Activated naive CD4-positive, alpha-beta T cell treated with anti-CD3 and anti-CD28 coated beads for 36 hours (primary cell): Measurements from ENCODE around the gene UBASH3B. TPM values are rescaled to one million over a fixed set of nuclear protein-coding genes. Genes with fewer than 3 reads are reported as not detected.
A peak's percentile ranks its signal among the peaks of the same experiment; 100 is the strongest.

Source experiments
- CTCF ChIA-PET: fragments of 350-600 bp; sonication (Branson Sonifier 250); formaldehyde crosslinking; loops from one replicate; lab custom pipeline; 2021; ENCODE audit warnings: antibody characterized with exemption; lab: Charles Lee
- DNase-seq: peaks from one replicate; pipeline ENCODE4 v3.0.0-alpha.2; 2020
- H3K27ac Mint-ChIP-seq: one replicate; pipeline ENCODE4 v1.8.0; 2021; ENCODE audit warnings: mild to moderate bottlenecking, mixed read lengths
- H3K27me3 Mint-ChIP-seq: one replicate; pipeline ENCODE4 v1.8.0; 2021; ENCODE audit warnings: low read depth, mixed read lengths
- H3K36me3 Mint-ChIP-seq: one replicate; pipeline ENCODE4 v1.8.0; 2021; ENCODE audit warnings: low read depth, mixed read lengths
- H3K4me1 Mint-ChIP-seq: one replicate; pipeline ENCODE4 v1.8.0; 2021; ENCODE audit warnings: low read depth, mixed read lengths
- H3K4me3 Mint-ChIP-seq: one replicate; pipeline ENCODE4 v1.8.0; 2021; ENCODE audit warnings: mild to moderate bottlenecking, moderate library complexity, mixed read lengths
- H3K9me3 Mint-ChIP-seq: one replicate; pipeline ENCODE4 v1.8.0; 2021; ENCODE audit warnings: mixed read lengths
- intact Hi-C: fragments of 100-400 bp; cut with micrococcal nuclease; formaldehyde crosslinking; loops from one replicate; pipeline ENCODE4 v1.15.1; 2023
- total RNA-seq, 2 experiments: library from RNA; stranded (reverse); gene quantifications; one replicate each; pipeline ENCODE4 v1.2.3, GENCODE V29; 2021

UBASH3B gene
- total RNA-seq, 2 experiments from 2014 or later = 17.9 to 21.1 TPM

- H3K9me3 Mint-ChIP-seq = no peaks in the 10 kb centered on the region
- CTCF ChIA-PET = interaction anchor here (0.6 to 3.5 kb wide), 2 partner anchors 19 to 104 kb away, joined by 3 to 12 read pairs; no protein-coding TSS in a partner anchor
- H3K27me3 Mint-ChIP-seq = no peaks in the 10 kb centered on the region
- H3K4me3 Mint-ChIP-seq = no peak overlapping the region
- no peaks in the 10 kb centered on the region for H3K36me3 Mint-ChIP-seq
- DNase-seq = no peak
- intact Hi-C loops = no loop called here
- H3K27ac Mint-ChIP-seq = no peak overlapping the region
- peaks cover 7% of the 10 kb centered on the region for H3K4me1 Mint-ChIP-seq
These were observed 4.9 kb upstream of the UBASH3B start for GRCh38 chr11:122650619-122651018.

- DNase-seq = no peak
- H3K4me1 Mint-ChIP-seq = peaks cover 14% of the 10 kb centered on the region
- H3K36me3 Mint-ChIP-seq = no peaks in the 10 kb centered on the region
- no peak overlapping the region for H3K4me3 Mint-ChIP-seq
- intact Hi-C loops = no loop called here
- CTCF ChIA-PET = interaction anchor here (1.1 to 5.8 kb wide), 3 partner anchors 102 to 145 kb away, joined by 3 to 37 read pairs (median 12); no protein-coding TSS in a partner anchor
- H3K27me3 Mint-ChIP-seq = no peaks in the 10 kb centered on the region
- H3K27ac Mint-ChIP-seq = no peak overlapping the region
- no peaks in the 10 kb centered on the region for H3K9me3 Mint-ChIP-seq
These were observed 3.0 kb upstream of the UBASH3B start for GRCh38 chr11:122652495-122652894.

DNA sequence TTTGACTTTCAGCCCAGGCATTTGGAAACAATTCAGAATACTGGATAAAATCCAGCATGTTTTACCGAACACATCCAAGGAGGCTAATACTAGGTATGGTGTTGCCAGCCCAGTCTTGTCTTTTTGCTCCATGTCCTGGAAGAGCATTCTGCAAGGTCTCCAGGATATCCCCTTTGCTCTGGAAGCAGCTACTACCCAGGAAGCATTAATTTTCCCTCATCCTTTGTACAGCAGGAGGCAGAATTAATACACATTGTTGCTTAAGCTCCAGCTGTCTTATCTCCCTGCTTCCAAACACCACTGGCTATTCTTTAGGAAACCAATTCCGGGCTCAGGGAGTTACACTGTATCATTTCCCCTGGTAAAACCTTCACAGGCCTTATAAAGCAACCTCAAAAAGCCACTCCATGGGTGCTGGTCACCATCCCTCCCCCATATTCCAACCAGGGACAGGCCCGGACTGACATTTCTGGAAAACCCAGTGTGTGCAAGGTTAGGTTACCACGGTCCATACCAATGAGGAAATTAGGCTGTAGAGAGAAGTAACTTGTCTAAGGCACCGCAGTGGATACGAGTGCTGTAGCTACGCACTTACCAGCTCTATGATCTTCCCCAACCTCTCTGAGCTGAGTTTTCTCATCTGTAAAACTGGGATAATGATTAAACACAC lies 1.5 kb upstream of the UBASH3B start:
- no peak overlapping the region for H3K4me3 Mint-ChIP-seq
- CTCF ChIA-PET = interaction anchor here (3.5 to 5.8 kb wide), 2 partner anchors 101 to 127 kb away, joined by 12 to 37 read pairs; no protein-coding TSS in a partner anchor
- no peak for DNase-seq

DNA sequence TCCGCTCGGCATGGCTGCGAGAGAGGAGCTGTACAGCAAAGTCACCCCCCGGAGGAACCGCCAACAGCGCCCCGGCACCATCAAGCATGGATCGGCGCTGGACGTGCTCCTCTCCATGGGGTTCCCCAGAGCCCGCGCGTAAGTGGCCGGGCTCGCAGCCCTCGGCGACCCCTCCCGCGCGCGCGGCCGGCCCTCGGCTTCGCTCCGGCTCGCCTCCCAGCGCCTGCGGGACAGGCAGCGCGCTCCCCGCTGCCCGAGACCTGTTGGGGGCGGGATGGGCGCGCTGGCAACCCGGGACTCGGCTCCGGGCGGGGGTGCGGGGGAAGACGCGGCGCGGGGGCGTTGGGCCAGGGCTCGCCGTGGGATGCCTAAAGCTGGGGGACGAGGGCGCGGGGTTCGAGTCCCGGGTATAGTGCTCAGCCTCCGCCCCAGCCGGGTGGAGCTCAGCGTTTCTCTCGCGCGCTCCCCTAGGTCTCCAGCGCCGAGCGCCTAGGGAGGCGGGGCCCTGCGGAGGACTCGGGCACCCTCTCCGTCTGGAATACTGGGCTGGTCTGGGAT lies 630 bp downstream of the UBASH3B start:
- intact Hi-C loops = loop anchor here (1.0 kb wide), 3 partner anchors 19 to 196 kb away; no protein-coding TSS in a partner anchor
- Mint-ChIP-seq H3K27me3 (no peaks in the 10 kb centered on the region), H3K27ac (peak overlapping the region; percentile 87), H3K9me3 (no peaks in the 10 kb centered on the region), H3K4me1 (peaks cover 41% of the 10 kb centered on the region), H3K36me3 (no peaks in the 10 kb centered on the region), H3K4me3 (peak overlapping the region; percentile 93)
- peak; percentile 50 for DNase-seq
- CTCF ChIA-PET = interaction anchor here (0.6 to 5.8 kb wide), 22 partner anchors 9 to 198 kb away, joined by 3 to 37 read pairs (median 4); no protein-coding TSS in a partner anchor

More for the DNA sequence above, 1.5 kb upstream of the UBASH3B start:
- no peak overlapping the region for H3K27ac Mint-ChIP-seq
- no peaks in the 10 kb centered on the region for H3K27me3 Mint-ChIP-seq
- H3K9me3 Mint-ChIP-seq = no peaks in the 10 kb centered on the region
- H3K4me1 Mint-ChIP-seq = peaks cover 29% of the 10 kb centered on the region
- intact Hi-C loops = loop anchor here (2.0 kb wide), 1 partner anchor 73 kb away; no protein-coding TSS in a partner anchor
- no peaks in the 10 kb centered on the region for H3K36me3 Mint-ChIP-seq

GRCh38 chr11:122656631-122657101 lies 1.1 kb downstream of the UBASH3B start:
- H3K9me3 Mint-ChIP-seq = no peaks in the 10 kb centered on the region
- H3K27me3 Mint-ChIP-seq = no peaks in the 10 kb centered on the region
- peaks cover 43% of the 10 kb centered on the region for H3K4me1 Mint-ChIP-seq
- intact Hi-C loops = loop anchor here (1.0 kb wide), 3 partner anchors 19 to 196 kb away; no protein-coding TSS in a partner anchor
- H3K4me3 Mint-ChIP-seq = peak overlapping the region; percentile 93
- DNase-seq = peak; percentile 55
- CTCF ChIA-PET = interaction anchor here (0.8 to 5.8 kb wide), 17 partner anchors 9 to 198 kb away, joined by 3 to 37 read pairs (median 6); no protein-coding TSS in a partner anchor
- peak overlapping the region; percentile 87 for H3K27ac Mint-ChIP-seq
- no peaks in the 10 kb centered on the region for H3K36me3 Mint-ChIP-seq

DNA sequence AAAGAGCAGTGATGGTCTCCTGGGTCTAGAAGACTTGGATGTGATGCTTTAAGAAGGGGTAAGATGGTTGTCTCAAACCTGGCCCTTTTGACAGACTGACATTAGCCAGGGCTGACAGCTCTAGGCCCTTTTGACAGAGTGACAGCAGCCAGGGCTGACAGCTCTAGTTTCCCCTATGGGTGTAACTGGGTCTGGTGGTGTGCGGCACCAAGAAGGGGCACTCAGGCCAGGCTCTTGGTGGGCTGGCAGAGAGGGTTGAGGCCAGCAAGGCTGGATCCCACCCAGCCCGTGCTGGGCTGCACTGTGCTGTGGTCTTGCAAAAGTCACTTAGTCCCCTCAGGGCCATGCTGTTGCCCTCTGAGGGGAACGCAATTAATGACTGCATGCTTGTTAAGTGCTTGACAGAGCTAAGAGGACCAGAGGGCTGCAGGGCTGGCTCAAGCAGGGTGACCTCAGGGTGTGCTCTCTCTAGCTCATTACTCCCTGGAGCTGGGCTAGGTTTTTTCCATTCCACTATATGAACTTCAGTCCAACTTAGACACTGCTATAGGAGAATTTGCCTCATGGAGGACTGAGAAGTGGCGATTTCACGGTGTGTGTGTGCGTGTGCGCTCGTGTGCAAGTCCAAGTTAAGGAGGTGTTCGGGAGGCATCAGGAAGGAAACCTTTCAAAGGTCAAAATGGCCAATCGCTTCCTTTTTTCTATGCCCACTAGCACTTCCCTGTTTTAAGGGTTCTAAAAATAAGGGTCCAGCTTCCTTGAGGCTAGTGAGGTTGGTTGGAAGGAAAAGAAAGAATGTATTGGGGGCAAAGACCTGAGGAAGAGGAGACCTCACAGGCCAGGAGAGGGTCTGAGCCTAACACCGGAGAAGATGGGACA lies 4.4 kb downstream of the UBASH3B start:
- CTCF ChIA-PET = interaction anchor here (0.7 to 3.4 kb wide), 8 partner anchors 10 to 112 kb away, joined by 3 to 15 read pairs (median 4); no protein-coding TSS in a partner anchor
- Mint-ChIP-seq H3K27me3 (no peaks in the 10 kb centered on the region), H3K4me3 (no peak overlapping the region), H3K4me1 (peaks cover 56% of the 10 kb centered on the region), H3K27ac (no peak overlapping the region), H3K9me3 (no peaks in the 10 kb centered on the region), H3K36me3 (no peaks in the 10 kb centered on the region)
- no peak for DNase-seq
- intact Hi-C loops = no loop called here

DNA sequence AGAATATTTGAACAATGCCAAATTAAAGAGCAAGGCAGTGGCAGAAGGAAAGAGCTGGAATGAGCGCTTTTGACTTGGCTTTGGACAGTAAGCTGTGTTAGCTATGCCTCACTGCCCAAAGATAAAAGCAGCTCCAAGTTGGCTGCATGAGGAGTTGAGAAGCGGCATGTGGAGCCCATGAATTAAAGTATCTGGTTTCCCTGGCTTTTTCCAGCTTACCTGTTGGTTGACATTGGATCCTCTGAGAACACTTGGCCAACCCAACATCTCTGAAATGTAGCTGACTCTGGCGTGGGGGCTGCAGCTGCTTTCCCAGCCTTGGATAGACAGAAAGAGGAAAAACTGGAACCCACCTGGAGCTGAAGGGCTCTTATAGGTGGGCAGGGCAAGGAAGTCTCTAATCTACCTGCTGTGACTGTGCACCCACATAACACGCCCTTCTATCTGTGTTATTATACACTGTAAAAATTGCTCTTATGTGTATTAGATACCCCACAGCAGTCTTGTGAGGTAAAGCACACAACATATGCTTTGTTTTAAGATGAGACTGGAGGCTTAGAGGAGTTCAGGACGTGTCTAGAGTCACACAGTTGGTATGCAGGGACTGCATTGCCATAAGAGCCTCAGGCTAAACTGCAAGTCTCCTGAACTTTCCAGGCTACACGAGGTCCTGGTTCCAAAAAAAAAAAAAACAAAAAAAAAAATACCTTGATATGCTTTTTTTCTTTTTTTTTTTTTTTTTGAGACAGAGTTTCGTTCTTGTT lies 5.8 kb downstream of the UBASH3B start:
- DNase-seq = no peak
- CTCF ChIA-PET = interaction anchor here (0.8 to 0.9 kb wide), 3 partner anchors 32 to 95 kb away, joined by 3 read pairs; no protein-coding TSS in a partner anchor

DNA sequence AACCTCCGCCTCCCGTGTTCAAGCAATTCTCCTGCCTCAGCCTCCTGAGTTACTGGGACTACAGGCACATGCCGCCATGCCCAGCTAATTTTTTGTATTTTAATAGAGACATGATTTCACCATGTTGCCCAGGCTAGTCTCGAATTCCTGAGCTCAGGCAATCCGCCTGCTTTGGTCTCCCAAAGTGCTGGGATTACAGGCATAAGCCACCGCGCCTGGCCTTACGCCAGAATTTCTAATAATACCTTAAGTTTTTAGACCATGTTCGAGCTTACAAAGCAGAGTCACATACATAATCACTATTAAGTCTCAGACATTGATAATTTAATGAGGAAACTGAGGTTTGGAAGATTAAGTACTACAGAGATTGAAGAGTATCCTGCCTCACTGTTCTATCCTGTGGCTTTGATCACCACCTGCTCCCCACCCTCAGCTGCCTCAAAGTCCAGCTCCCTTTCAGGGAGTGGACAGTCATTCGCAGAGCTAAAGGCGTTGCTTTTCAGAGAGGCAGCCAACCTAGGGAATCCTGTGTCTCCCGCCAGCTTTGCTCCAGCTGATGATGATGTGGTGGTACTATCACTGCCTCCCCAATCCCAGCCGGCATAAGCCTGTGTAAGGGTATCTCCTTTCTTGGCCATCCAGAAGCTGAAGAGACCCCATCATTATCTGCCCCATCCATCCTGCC lies 7.7 kb downstream of the UBASH3B start:
- Mint-ChIP-seq H3K9me3 (no peaks in the 10 kb centered on the region), H3K27ac (no peak overlapping the region), H3K4me3 (no peak overlapping the region), H3K27me3 (no peaks in the 10 kb centered on the region), H3K36me3 (no peaks in the 10 kb centered on the region), H3K4me1 (peaks cover 54% of the 10 kb centered on the region)
- no peak for DNase-seq
- intact Hi-C loops = no loop called here
- CTCF ChIA-PET = interaction anchor here (1.1 to 1.5 kb wide), 2 partner anchors 35 to 118 kb away, joined by 3 to 7 read pairs; no protein-coding TSS in a partner anchor

More for the DNA sequence above, 5.8 kb downstream of the UBASH3B start:
- intact Hi-C loops = no loop called here
- Mint-ChIP-seq H3K9me3 (no peaks in the 10 kb centered on the region), H3K4me3 (no peak overlapping the region), H3K27ac (no peak overlapping the region), H3K4me1 (peaks cover 50% of the 10 kb centered on the region), H3K36me3 (no peaks in the 10 kb centered on the region), H3K27me3 (no peaks in the 10 kb centered on the region)

DNA sequence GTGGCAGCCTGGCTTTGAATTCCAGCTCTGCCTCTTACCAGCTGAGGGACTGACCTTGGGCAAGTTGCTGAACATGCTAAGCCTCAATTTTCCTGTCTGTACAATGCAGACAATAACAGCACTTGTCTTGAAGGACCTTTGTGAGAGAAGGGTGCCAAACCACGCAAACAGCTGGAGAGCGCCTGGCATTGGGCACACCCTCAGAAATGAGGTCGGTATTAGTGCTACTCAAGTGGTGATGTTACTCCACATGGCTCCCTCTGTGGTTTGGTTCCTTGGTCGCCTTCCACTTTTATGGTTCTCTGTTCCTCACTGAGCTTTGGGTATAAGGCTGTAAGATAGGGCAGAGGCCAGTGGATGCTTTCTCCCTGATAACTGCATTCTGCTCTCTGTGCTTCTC lies 8.2 kb downstream of the UBASH3B start:
- no peaks in the 10 kb centered on the region for H3K27me3 Mint-ChIP-seq
- intact Hi-C loops = no loop called here
- CTCF ChIA-PET = interaction anchor here (1.1 to 1.5 kb wide), 2 partner anchors 35 to 117 kb away, joined by 3 to 7 read pairs; no protein-coding TSS in a partner anchor
- no peaks in the 10 kb centered on the region for H3K36me3 Mint-ChIP-seq
- no peak overlapping the region for H3K27ac Mint-ChIP-seq
- H3K4me1 Mint-ChIP-seq = peaks cover 54% of the 10 kb centered on the region
- no peak overlapping the region for H3K4me3 Mint-ChIP-seq
- no peaks in the 10 kb centered on the region for H3K9me3 Mint-ChIP-seq
- DNase-seq = no peak

DNA sequence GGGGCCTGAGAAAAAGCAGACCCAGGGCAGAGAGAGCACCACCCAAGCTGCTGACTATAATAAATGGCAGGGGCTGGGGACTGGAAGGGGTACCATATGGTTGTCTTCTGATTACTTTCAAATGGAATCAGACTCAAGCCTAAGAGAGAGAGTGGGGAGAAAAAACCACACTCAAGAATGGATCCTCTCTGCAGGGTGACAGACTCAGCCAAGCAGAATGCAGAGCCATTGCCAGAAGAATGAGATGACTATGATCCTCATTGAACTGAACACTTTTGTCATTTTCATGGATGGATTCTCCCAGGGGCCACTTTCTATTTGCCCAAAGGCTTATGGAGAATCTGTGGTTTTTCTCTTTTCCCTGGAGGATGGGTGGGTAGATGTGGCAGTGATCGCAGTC lies 8.7 kb downstream of the UBASH3B start:
- H3K4me1 Mint-ChIP-seq = peaks cover 54% of the 10 kb centered on the region
- no peak overlapping the region for H3K27ac Mint-ChIP-seq
- no peak overlapping the region for H3K4me3 Mint-ChIP-seq
- H3K9me3 Mint-ChIP-seq = peaks cover under 1% of the 10 kb centered on the region
- CTCF ChIA-PET = interaction anchor here (1.5 kb wide), 1 partner anchor 117 kb away, joined by 7 read pairs; no protein-coding TSS in a partner anchor
- peaks cover 2% of the 10 kb centered on the region for H3K36me3 Mint-ChIP-seq
- intact Hi-C loops = no loop called here
- no peaks in the 10 kb centered on the region for H3K27me3 Mint-ChIP-seq
- DNase-seq = no peak
